K562 (cell line): Measurements from ENCODE around the gene ZNF521. TPM values are rescaled to one million over a fixed set of nuclear protein-coding genes. Genes with fewer than 3 reads are reported as not detected.

ENCODE experiments used
- KAT8 ChIP-seq: fragments of 450-650 bp; IDR thresholded peaks from 2 replicates; pipeline ENCODE4 v1.6.1; 2016; ENCODE audit warnings: low read depth, mild to moderate bottlenecking
- SLC30A9 ChIP-seq: fragments of 250-450 bp; sonication (Bioruptor Pico); IDR thresholded peaks from 2 replicates; pipeline ENCODE4 v1.8.0; 2022; ENCODE audit warnings: mild to moderate bottlenecking, moderate library complexity
- SMC3 ChIP-seq: conservative IDR thresholded peaks from 2 replicates; pipeline ENCODE4 v1.6.1; 2011; ENCODE audit warnings: low read depth, low read length, improper control_type of control experiment; ENCODE audit not compliant: insufficient read depth
- polyA plus RNA-seq, 8 experiments: library from polyadenylated mRNA; depleted of rRNA in 4 of 8; stranded (reverse) in 5 of 8; unstranded in 3 of 8; fragments of >200 nt; fragmentation: Nextera tagmentation in 2 of 8; fragmentation: Illumina TruSeq in 1 of 8; extraction: Ambion mirVana in 2 of 8; extraction: Trizol in 1 of 8; gene quantifications; 2 replicates each; pipeline versions ENCODE4 v1.2.1 to v1.2.3, GENCODE V29; 2011 to 2014; ENCODE audit warnings: inconsistent platforms in 1 of 8, missing spikeins in 1 of 8
- total RNA-seq, 7 experiments: library from RNA; depleted of rRNA in 6 of 7; stranded (reverse); fragments of >200 nt in 6 of 7; fragmentation: Illumina TruSeq in 2 of 7; extraction: Trizol in 2 of 7; gene quantifications; 2 replicates each; pipeline versions ENCODE4 v1.2.1 to v1.2.3, GENCODE V29; 2011 to 2021; ENCODE audit warnings: low replicate concordance in 1 of 7
- TF ChIP-seq, protein P1 (sequence below): fragments of 200-800 bp; sonication (Bioruptor generic); IDR thresholded peaks from 2 replicates; pipeline ENCODE4 v1.6.1; 2016; ENCODE audit warnings: missing genetic modification characterization, missing compliant biosample characterization
- TF ChIP-seq, protein P2 (sequence below): fragments of 450-650 bp; IDR thresholded peaks from 2 replicates; pipeline ENCODE4 v1.7.0; 2016; ENCODE audit warnings: borderline replicate concordance
- TF ChIP-seq, protein P3 (sequence below): sonication (generic); formaldehyde crosslinking; IDR thresholded peaks from 2 replicates; pipeline ENCODE4 v1.8.0; 2022; ENCODE audit warnings: mild to moderate bottlenecking, low read depth, missing genetic modification reagents
- TF ChIP-seq, protein P4 (sequence below), 2 experiments: fragments of 150-350 bp in 1 of 2; IDR thresholded peaks; 2 replicates each; pipeline ENCODE4 v1.6.1; 2012 to 2016; ENCODE audit warnings: low read depth in 2 of 2, low read length in 2 of 2, mild to moderate bottlenecking in 1 of 2, moderate library complexity in 1 of 2
- TF ChIP-seq, protein P5 (sequence below): fragments of 450-650 bp; IDR thresholded peaks from 2 replicates; pipeline ENCODE4 v1.6.1; 2018; ENCODE audit warnings: mild to moderate bottlenecking, low read depth; ENCODE audit not compliant: partially characterized antibody

The ZNF521 gene
- total and polyA plus RNA-seq, 9 of the 15 experiments (the other 6 are each of a cell fraction or from before 2014, with no cell fraction given): 1.2 to 5.8 (median 1.6) TPM

DNA sequence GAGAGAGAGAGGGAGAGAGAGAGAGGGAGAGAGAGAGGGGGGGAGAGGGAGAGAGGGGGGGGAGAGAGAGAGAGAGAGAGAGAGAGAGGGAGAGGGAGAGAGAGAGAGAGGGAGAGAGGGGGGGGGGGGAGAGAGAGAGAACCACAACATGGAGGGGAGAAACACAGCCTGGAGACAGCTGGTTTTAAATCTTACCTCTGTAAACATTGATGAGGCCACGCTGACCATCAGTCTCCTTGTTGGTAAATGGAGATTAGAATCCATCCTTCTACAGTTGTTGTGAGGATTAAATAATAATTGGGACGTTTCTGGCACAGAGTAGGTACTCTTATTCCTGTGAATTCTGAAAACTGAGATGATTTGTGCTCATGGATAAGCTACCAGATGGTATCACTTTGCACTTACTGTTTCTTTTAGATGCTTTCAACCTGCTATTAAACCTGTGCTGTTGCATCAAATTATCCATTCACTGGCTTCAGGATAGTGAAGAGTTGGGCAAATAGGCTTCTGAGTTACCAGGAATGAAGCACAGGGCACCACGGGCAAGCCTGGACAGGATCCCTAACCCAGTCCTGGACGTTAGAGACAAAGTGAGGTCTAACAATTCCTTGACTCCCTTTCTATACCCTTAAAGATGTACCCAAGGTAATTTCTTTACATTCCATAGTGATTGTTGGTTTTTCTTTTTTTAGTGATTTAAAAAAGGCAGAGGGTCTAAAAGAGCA lies 318.1 kb downstream of the ZNF521 start (continued):
- TF ChIP-seq, protein P1, sequence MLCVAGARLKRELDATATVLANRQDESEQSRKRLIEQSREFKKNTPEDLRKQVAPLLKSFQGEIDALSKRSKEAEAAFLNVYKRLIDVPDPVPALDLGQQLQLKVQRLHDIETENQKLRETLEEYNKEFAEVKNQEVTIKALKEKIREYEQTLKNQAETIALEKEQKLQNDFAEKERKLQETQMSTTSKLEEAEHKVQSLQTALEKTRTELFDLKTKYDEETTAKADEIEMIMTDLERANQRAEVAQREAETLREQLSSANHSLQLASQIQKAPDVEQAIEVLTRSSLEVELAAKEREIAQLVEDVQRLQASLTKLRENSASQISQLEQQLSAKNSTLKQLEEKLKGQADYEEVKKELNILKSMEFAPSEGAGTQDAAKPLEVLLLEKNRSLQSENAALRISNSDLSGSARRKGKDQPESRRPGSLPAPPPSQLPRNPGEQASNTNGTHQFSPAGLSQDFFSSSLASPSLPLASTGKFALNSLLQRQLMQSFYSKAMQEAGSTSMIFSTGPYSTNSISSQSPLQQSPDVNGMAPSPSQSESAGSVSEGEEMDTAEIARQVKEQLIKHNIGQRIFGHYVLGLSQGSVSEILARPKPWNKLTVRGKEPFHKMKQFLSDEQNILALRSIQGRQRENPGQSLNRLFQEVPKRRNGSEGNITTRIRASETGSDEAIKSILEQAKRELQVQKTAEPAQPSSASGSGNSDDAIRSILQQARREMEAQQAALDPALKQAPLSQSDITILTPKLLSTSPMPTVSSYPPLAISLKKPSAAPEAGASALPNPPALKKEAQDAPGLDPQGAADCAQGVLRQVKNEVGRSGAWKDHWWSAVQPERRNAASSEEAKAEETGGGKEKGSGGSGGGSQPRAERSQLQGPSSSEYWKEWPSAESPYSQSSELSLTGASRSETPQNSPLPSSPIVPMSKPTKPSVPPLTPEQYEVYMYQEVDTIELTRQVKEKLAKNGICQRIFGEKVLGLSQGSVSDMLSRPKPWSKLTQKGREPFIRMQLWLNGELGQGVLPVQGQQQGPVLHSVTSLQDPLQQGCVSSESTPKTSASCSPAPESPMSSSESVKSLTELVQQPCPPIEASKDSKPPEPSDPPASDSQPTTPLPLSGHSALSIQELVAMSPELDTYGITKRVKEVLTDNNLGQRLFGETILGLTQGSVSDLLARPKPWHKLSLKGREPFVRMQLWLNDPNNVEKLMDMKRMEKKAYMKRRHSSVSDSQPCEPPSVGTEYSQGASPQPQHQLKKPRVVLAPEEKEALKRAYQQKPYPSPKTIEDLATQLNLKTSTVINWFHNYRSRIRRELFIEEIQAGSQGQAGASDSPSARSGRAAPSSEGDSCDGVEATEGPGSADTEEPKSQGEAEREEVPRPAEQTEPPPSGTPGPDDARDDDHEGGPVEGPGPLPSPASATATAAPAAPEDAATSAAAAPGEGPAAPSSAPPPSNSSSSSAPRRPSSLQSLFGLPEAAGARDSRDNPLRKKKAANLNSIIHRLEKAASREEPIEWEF (CRISPR knock-in tag): no peak
- no peak for TF ChIP-seq SMC3
- no peak for TF ChIP-seq SLC30A9 (CRISPR knock-in tag)
- TF ChIP-seq, protein P2, sequence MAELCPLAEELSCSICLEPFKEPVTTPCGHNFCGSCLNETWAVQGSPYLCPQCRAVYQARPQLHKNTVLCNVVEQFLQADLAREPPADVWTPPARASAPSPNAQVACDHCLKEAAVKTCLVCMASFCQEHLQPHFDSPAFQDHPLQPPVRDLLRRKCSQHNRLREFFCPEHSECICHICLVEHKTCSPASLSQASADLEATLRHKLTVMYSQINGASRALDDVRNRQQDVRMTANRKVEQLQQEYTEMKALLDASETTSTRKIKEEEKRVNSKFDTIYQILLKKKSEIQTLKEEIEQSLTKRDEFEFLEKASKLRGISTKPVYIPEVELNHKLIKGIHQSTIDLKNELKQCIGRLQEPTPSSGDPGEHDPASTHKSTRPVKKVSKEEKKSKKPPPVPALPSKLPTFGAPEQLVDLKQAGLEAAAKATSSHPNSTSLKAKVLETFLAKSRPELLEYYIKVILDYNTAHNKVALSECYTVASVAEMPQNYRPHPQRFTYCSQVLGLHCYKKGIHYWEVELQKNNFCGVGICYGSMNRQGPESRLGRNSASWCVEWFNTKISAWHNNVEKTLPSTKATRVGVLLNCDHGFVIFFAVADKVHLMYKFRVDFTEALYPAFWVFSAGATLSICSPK: no peak
- TF ChIP-seq, protein P3, sequence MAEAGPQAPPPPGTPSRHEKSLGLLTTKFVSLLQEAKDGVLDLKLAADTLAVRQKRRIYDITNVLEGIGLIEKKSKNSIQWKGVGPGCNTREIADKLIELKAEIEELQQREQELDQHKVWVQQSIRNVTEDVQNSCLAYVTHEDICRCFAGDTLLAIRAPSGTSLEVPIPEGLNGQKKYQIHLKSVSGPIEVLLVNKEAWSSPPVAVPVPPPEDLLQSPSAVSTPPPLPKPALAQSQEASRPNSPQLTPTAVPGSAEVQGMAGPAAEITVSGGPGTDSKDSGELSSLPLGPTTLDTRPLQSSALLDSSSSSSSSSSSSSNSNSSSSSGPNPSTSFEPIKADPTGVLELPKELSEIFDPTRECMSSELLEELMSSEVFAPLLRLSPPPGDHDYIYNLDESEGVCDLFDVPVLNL: no peak
- TF ChIP-seq, protein P4, sequence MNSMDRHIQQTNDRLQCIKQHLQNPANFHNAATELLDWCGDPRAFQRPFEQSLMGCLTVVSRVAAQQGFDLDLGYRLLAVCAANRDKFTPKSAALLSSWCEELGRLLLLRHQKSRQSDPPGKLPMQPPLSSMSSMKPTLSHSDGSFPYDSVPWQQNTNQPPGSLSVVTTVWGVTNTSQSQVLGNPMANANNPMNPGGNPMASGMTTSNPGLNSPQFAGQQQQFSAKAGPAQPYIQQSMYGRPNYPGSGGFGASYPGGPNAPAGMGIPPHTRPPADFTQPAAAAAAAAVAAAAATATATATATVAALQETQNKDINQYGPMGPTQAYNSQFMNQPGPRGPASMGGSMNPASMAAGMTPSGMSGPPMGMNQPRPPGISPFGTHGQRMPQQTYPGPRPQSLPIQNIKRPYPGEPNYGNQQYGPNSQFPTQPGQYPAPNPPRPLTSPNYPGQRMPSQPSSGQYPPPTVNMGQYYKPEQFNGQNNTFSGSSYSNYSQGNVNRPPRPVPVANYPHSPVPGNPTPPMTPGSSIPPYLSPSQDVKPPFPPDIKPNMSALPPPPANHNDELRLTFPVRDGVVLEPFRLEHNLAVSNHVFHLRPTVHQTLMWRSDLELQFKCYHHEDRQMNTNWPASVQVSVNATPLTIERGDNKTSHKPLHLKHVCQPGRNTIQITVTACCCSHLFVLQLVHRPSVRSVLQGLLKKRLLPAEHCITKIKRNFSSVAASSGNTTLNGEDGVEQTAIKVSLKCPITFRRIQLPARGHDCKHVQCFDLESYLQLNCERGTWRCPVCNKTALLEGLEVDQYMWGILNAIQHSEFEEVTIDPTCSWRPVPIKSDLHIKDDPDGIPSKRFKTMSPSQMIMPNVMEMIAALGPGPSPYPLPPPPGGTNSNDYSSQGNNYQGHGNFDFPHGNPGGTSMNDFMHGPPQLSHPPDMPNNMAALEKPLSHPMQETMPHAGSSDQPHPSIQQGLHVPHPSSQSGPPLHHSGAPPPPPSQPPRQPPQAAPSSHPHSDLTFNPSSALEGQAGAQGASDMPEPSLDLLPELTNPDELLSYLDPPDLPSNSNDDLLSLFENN (IDR thresholded peaks at IDR 0.05; ENCODE audit: low read depth in 2 of 2, low read length in 2 of 2): no peak
- TF ChIP-seq, protein P5, sequence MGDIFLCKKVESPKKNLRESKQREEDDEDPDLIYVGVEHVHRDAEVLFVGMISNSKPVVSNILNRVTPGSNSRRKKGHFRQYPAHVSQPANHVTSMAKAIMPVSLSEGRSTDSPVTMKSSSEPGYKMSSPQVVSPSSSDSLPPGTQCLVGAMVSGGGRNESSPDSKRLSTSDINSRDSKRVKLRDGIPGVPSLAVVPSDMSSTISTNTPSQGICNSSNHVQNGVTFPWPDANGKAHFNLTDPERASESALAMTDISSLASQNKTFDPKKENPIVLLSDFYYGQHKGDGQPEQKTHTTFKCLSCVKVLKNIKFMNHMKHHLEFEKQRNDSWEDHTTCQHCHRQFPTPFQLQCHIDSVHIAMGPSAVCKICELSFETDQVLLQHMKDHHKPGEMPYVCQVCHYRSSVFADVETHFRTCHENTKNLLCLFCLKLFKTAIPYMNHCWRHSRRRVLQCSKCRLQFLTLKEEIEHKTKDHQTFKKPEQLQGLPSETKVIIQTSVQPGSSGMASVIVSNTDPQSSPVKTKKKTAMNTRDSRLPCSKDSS: no peak
- TF ChIP-seq KAT8: no peak
